ENCODE measurements around the gene IL6ST. TPM values are rescaled to one million over a fixed set of nuclear protein-coding genes. Genes with fewer than 3 reads are reported as not detected.

Gene IL6ST
- total RNA-seq, 1 experiment from 2014 or later, result 60.2 TPM

GRCh38 chr5:56024810-56025150 is 30.0 kb upstream of the IL6ST start:
- no peaks in the 10 kb centered on the region for H3K9me3 ChIP-seq (ENCODE audit: insufficient read depth, low read depth)
- H3K27ac ChIP-seq, result peak overlapping the region; percentile 87
- H3K27me3 ChIP-seq (ENCODE audit: insufficient read depth, low read depth), result no peaks in the 10 kb centered on the region
- peak overlapping the region; percentile 44; the same call in 1 of the 2 replicates for H3K4me2 ChIP-seq
- no peak for DNase-seq
- no peaks in the 10 kb centered on the region for H3K79me2 ChIP-seq (ENCODE audit: low read depth)
- H3K4me1 ChIP-seq (replicated peaks; ENCODE audit: insufficient read depth), result peaks cover 29% of the 10 kb centered on the region
- intact Hi-C loops (cut with micrococcal nuclease; ENCODE audit: unreplicated experiment), result no loop called here
- no peaks in the 10 kb centered on the region for H3K9me2 ChIP-seq (ENCODE audit: insufficient read depth)
- H3F3A ChIP-seq (ENCODE audit: insufficient read depth, low read depth), result peaks cover 21% of the 10 kb centered on the region
- no peak overlapping the region for H3K4me3 ChIP-seq
- H3K36me3 ChIP-seq (ENCODE audit: low read depth), result no peaks in the 10 kb centered on the region
- no TSS peak for BruUV-seq (replicated peaks)
- peak overlapping the region; percentile 73 for H2AFZ ChIP-seq
- CTCF ChIA-PET, result no interaction called here
- TF ChIP-seq CTCF (conservative IDR thresholded peaks at IDR 0.05) (no peak), EZH2 (IDR thresholded peaks at IDR 0.05; ENCODE audit: low read depth) (no peak)
- POLR2A ChIA-PET (ENCODE audit: unreplicated experiment), result no interaction called here
- H4K20me1 ChIP-seq (ENCODE audit: insufficient read depth), result no peaks in the 10 kb centered on the region

GRCh38 chr5:56023296-56023695 is 28.5 kb upstream of the IL6ST start:
- H3K79me2 ChIP-seq (ENCODE audit: low read depth), result no peaks in the 10 kb centered on the region
- H2AFZ ChIP-seq, result no peak overlapping the region
- H3K27me3 ChIP-seq (ENCODE audit: insufficient read depth, low read depth), result no peaks in the 10 kb centered on the region
- no peak for TF ChIP-seq EZH2 (IDR thresholded peaks at IDR 0.05; ENCODE audit: low read depth)
- TF ChIP-seq CTCF (conservative IDR thresholded peaks at IDR 0.05), result no peak
- no peak overlapping the region for H3K4me2 ChIP-seq
- H3K9me3 ChIP-seq (ENCODE audit: insufficient read depth, low read depth), result no peaks in the 10 kb centered on the region
- H3F3A ChIP-seq (ENCODE audit: insufficient read depth, low read depth), result peaks cover 21% of the 10 kb centered on the region
- H3K27ac ChIP-seq, result no peak overlapping the region
- H4K20me1 ChIP-seq (ENCODE audit: insufficient read depth), result no peaks in the 10 kb centered on the region
- CTCF ChIA-PET, result no interaction called here
- POLR2A ChIA-PET (ENCODE audit: unreplicated experiment), result no interaction called here
- no TSS peak for BruUV-seq (replicated peaks)
- H3K36me3 ChIP-seq (ENCODE audit: low read depth), result no peaks in the 10 kb centered on the region
- peaks cover 29% of the 10 kb centered on the region for H3K4me1 ChIP-seq (replicated peaks; ENCODE audit: insufficient read depth)
- intact Hi-C loops (cut with micrococcal nuclease; ENCODE audit: unreplicated experiment), result no loop called here
- H3K4me3 ChIP-seq, result no peak overlapping the region
- peak in 1 of 2 experiments; percentile 56 for DNase-seq
- no peaks in the 10 kb centered on the region for H3K9me2 ChIP-seq (ENCODE audit: insufficient read depth)

- no peak overlapping the region for H3K27ac ChIP-seq
- no peaks in the 10 kb centered on the region for H3K36me3 ChIP-seq (ENCODE audit: low read depth)
- BruUV-seq (replicated peaks), result no TSS peak
- H3K79me2 ChIP-seq (ENCODE audit: low read depth), result no peaks in the 10 kb centered on the region
- no peaks in the 10 kb centered on the region for H3K9me3 ChIP-seq (ENCODE audit: insufficient read depth, low read depth)
- H3F3A ChIP-seq (ENCODE audit: insufficient read depth, low read depth), result no peaks in the 10 kb centered on the region
- H3K27me3 ChIP-seq (ENCODE audit: insufficient read depth, low read depth), result no peaks in the 10 kb centered on the region
- no peak overlapping the region for H3K4me2 ChIP-seq
- TF ChIP-seq EZH2 (IDR thresholded peaks at IDR 0.05; ENCODE audit: low read depth), result no peak
- no peak for TF ChIP-seq CTCF (conservative IDR thresholded peaks at IDR 0.05)
- ChIA-PET CTCF (no interaction called here), POLR2A (ENCODE audit: unreplicated experiment) (interaction anchor here (0.5 kb wide), 1 partner anchor 1019 kb away, joined by 7 read pairs; no protein-coding TSS in a partner anchor)
- intact Hi-C loops (cut with micrococcal nuclease; ENCODE audit: unreplicated experiment), result no loop called here
- peaks cover 6% of the 10 kb centered on the region for H3K4me1 ChIP-seq (replicated peaks; ENCODE audit: insufficient read depth)
- no peaks in the 10 kb centered on the region for H4K20me1 ChIP-seq (ENCODE audit: insufficient read depth)
- no peak overlapping the region for H3K4me3 ChIP-seq
- H2AFZ ChIP-seq, result no peak overlapping the region
- no peaks in the 10 kb centered on the region for H3K9me2 ChIP-seq (ENCODE audit: insufficient read depth)
- DNase-seq, result no peak
Measured at GRCh38 chr5:56019306-56020272, 24.8 kb upstream of the IL6ST start.

All from PC-9 (cell line).